Adrenal gland (tissue), 5 donors: ENCODE data around the gene PPAN.

Source experiments
- POLR2A ChIP-seq, 2 donors: fragments of 450-650 bp; IDR thresholded peaks; one replicate each; pipeline ENCODE4 v1.6.1; 2017; ENCODE audit warnings: antibody characterized with exemption in 2 of 2, mild to moderate bottlenecking in 2 of 2, moderate library complexity in 1 of 2
- TF ChIP-seq, protein P1 (sequence below), 6 experiments: fragments of 450-650 bp in 4 of 6; fragments of 200-600 bp in 2 of 6; sonication (generic) in 1 of 6; IDR thresholded peaks; 1 replicate in 5 of 6; 2 replicates in 1 of 6; pipeline versions ENCODE4 v1.5.1 to v1.8.0; 2016 to 2021; ENCODE audit warnings: antibody characterized with exemption in 6 of 6, mild to moderate bottlenecking in 2 of 6, moderate library complexity in 1 of 6
- donor health status: DM: no; HTN: no; CAD: no.

DNA sequence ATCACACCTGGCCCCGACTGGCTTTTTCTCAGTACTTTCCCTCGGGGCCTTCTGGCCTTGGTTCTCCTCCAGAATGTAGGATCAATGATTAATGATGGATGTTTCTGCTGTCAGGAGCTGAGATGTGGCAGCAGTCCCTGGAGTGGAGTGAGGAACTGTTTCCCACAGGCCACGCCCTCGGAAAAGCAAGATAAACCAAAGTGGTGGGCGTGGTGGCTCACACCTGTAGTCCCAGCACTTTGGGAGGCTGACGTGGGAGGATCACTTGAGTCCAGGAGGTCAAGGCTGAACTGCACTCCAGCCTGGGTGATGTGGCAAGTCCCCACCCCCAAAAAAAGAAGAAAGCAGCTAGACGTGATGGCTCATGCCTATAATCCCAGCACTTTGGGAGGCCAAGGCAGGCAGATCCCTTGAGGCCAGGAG, 27.1 kb upstream of the PPAN start:
- TF ChIP-seq, protein P1, sequence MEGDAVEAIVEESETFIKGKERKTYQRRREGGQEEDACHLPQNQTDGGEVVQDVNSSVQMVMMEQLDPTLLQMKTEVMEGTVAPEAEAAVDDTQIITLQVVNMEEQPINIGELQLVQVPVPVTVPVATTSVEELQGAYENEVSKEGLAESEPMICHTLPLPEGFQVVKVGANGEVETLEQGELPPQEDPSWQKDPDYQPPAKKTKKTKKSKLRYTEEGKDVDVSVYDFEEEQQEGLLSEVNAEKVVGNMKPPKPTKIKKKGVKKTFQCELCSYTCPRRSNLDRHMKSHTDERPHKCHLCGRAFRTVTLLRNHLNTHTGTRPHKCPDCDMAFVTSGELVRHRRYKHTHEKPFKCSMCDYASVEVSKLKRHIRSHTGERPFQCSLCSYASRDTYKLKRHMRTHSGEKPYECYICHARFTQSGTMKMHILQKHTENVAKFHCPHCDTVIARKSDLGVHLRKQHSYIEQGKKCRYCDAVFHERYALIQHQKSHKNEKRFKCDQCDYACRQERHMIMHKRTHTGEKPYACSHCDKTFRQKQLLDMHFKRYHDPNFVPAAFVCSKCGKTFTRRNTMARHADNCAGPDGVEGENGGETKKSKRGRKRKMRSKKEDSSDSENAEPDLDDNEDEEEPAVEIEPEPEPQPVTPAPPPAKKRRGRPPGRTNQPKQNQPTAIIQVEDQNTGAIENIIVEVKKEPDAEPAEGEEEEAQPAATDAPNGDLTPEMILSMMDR (IDR thresholded peaks at IDR 0.05) = no peak
- no peak for TF ChIP-seq POLR2A (IDR thresholded peaks at IDR 0.05)
